Skin epidermis (tissue), 12 donors: Measurements from ENCODE around the gene STRA8.
A peak's percentile ranks its signal among the peaks of the same experiment; 100 is the strongest.

Experiments
- H3K27ac ChIP-seq, 21 experiments: fragments of 200-600 bp; sonication (generic) in 11 of 21; one replicate each; pipeline ENCODE4 v1.5.0; 2020; ENCODE audit warnings: mild to moderate bottlenecking in 3 of 21, inconsistent platforms in 2 of 21, moderate library complexity in 2 of 21
- H3K4me3 ChIP-seq, 7 experiments: fragments of 200-600 bp; sonication (generic) in 2 of 7; one replicate each; pipeline ENCODE4 v1.5.0; 2020; ENCODE audit warnings: inconsistent platforms in 2 of 7, mild to moderate bottlenecking in 2 of 7, moderate library complexity in 1 of 7

Gene STRA8

GRCh38 chr7:135285547-135286233, 52.1 kb downstream of the STRA8 start:
- no peak overlapping the region for H3K4me3 ChIP-seq
- H3K27ac ChIP-seq, result no peak overlapping the region

GRCh38 chr7:135286876-135287275, 53.2 kb downstream of the STRA8 start:
- Histone ChIP-seq H3K27ac (no peak overlapping the region), H3K4me3 (no peak overlapping the region)

DNA sequence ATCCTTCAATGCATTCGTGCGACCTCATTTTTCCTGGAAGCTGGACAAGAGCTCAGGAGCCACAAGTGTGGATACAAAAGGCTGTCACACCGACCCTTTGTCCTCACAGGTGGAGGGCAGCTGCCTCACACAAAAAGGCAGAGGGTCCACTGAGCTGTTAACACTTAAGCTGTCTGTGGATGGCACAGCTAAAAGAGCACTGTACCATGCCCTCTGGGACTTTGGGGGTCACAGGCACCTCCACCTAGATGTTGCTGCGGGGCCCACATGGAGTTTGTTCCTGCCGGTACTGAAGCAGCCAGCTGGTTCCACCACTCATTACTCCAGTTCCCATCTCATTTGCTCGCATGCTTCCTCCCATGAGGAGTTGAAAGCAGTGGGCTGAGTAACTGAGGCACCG, 57.0 kb downstream of the STRA8 start:
- Histone ChIP-seq H3K27ac (no peak overlapping the region), H3K4me3 (no peak overlapping the region)

DNA sequence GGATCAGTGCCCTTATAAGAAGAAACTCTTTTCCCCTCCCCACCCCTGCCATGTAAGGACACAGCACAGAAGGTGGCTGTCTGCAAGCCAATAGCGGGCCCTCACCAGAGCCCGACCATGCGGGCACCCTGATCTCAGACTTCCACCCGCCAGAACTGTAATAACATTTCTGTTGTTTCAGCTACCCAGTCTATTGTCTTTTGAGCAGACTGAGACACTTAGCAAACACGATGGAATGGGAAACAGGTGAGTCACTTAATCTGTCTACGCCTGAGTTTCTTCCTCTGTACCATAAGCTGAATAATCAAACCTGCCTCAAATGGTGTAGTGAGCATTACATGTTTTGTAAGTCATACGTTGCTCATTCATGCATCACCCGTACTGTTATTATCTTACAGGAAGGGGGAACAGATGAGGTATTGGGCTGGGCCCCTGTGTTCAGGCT, 58.2 kb downstream of the STRA8 start:
- peak overlapping the region in 2 of 21 experiments; percentile 28 to 39 for H3K27ac ChIP-seq
- no peak overlapping the region for H3K4me3 ChIP-seq

- Histone ChIP-seq H3K27ac (no peak overlapping the region), H3K4me3 (no peak overlapping the region)
These were observed 65.6 kb downstream of the STRA8 start for GRCh38 chr7:135299235-135299634.

GRCh38 chr7:135300913-135301765, 67.5 kb downstream of the STRA8 start:
- H3K4me3 ChIP-seq, result no peak overlapping the region
- no peak overlapping the region for H3K27ac ChIP-seq
